Measurements from ENCODE around the gene THSD7B.
"Not testable (repeated sequence)": the region's sequence is repeated elsewhere in the genome, so short reads cannot be mapped to it uniquely, and the experiment has no call there.

Gene THSD7B

GRCh38 chr2:137252934-137253333 lies 487.6 kb downstream of the THSD7B start:
- DNase-seq (ENCODE audit: low read depth), result peak; percentile 73

- DNase-seq (ENCODE audit: low read depth), result no peak
These were observed 488.7 kb downstream of the THSD7B start for GRCh38 chr2:137254052-137254451.

GRCh38 chr2:137255345-137255744 lies 490.0 kb downstream of the THSD7B start:
- DNase-seq (ENCODE audit: low read depth), result no peak

- DNase-seq (ENCODE audit: low read depth), result peak; percentile 25
These were observed 490.6 kb downstream of the THSD7B start for GRCh38 chr2:137255990-137256389.

- no peak for DNase-seq (ENCODE audit: low read depth)
These were observed 496.7 kb downstream of the THSD7B start for GRCh38 chr2:137261881-137262585.

GRCh38 chr2:137262594-137262993 lies 497.2 kb downstream of the THSD7B start:
- no peak for DNase-seq (ENCODE audit: low read depth)

- peak; percentile 0 for DNase-seq (ENCODE audit: low read depth)
These were observed 522.7 kb downstream of the THSD7B start for GRCh38 chr2:137287913-137288639.

GRCh38 chr2:137291836-137292570 lies 526.7 kb downstream of the THSD7B start:
- DNase-seq (ENCODE audit: low read depth), result no peak

- DNase-seq (ENCODE audit: low read depth), result no peak
These were observed 533.0 kb downstream of the THSD7B start for GRCh38 chr2:137298377-137298776.

- no peak for DNase-seq (ENCODE audit: low read depth)
These were observed 535.6 kb downstream of the THSD7B start for GRCh38 chr2:137300987-137301386.

GRCh38 chr2:137302957-137303356 lies 537.6 kb downstream of the THSD7B start:
- DNase-seq (ENCODE audit: low read depth), result no peak

- no peak for DNase-seq (ENCODE audit: low read depth)
These were observed 550.7 kb downstream of the THSD7B start for GRCh38 chr2:137316075-137316474.

GRCh38 chr2:137321566-137321965 lies 556.2 kb downstream of the THSD7B start:
- no peak for DNase-seq (ENCODE audit: low read depth)

GRCh38 chr2:137331562-137331961 lies 566.2 kb downstream of the THSD7B start:
- not testable (repeated sequence) for DNase-seq (ENCODE audit: low read depth)

GRCh38 chr2:137333386-137334165 lies 568.2 kb downstream of the THSD7B start:
- peak; percentile 11 for DNase-seq (ENCODE audit: low read depth)

GRCh38 chr2:137336067-137336466 lies 570.7 kb downstream of the THSD7B start:
- DNase-seq (ENCODE audit: low read depth), result no peak

GRCh38 chr2:137339051-137339450 lies 573.7 kb downstream of the THSD7B start:
- DNase-seq (ENCODE audit: low read depth), result no peak

GRCh38 chr2:137345994-137346393 lies 580.6 kb downstream of the THSD7B start:
- no peak for DNase-seq (ENCODE audit: low read depth)

GRCh38 chr2:137348301-137348700 lies 583.0 kb downstream of the THSD7B start:
- peak; percentile 5 for DNase-seq (ENCODE audit: low read depth)

GRCh38 chr2:137357634-137358033 lies 592.3 kb downstream of the THSD7B start:
- DNase-seq (ENCODE audit: low read depth), result no peak

GRCh38 chr2:137367361-137367760 lies 602.0 kb downstream of the THSD7B start:
- peak; percentile 35 for DNase-seq (ENCODE audit: low read depth)

- DNase-seq (ENCODE audit: low read depth), result no peak
These were observed 603.8 kb downstream of the THSD7B start for GRCh38 chr2:137369106-137369505.
